Small intestine (tissue), 7 donors: ENCODE data around the gene HTR6. TPM values are rescaled to one million over a fixed set of nuclear protein-coding genes. Genes with fewer than 3 reads are reported as not detected.
"Not testable (repeated sequence)": the region's sequence is repeated elsewhere in the genome, so short reads cannot be mapped to it uniquely, and the experiment has no call there.

Experiments used
- DNase-seq, 2 donors: peaks; one replicate each; pipeline versions ENCODE4 v3.0.0 to v3.0.0-alpha.2; 2013
- FAIRE-seq: peaks from 2 replicates; lab custom pipeline; 2012; peaks lifted over from hg19 to GRCh38; lab: Jason Lieb, UNC
- H3K27ac ChIP-seq, 3 donors: one replicate each; pipeline ENCODE4 v1.5.1; 2013; ENCODE audit warnings: low read length in 2 of 3, mild to moderate bottlenecking in 2 of 3, control low read depth in 1 of 3, inconsistent platforms in 1 of 3, low read depth in 1 of 3, moderate library complexity in 1 of 3
- H3K27me3 ChIP-seq, 3 donors: one replicate each; pipeline ENCODE4 v1.6.1; 2013; ENCODE audit warnings: low read length in 3 of 3, inconsistent platforms in 1 of 3; ENCODE audit not compliant: control insufficient read depth in 3 of 3, insufficient read depth in 3 of 3
- H3K36me3 ChIP-seq, 3 donors: one replicate each; pipeline ENCODE4 v1.6.1; 2013; ENCODE audit warnings: low read length in 3 of 3, inconsistent platforms in 1 of 3, low read depth in 1 of 3, mild to moderate bottlenecking in 1 of 3, moderate library complexity in 1 of 3; ENCODE audit not compliant: control insufficient read depth in 3 of 3, insufficient read depth in 2 of 3
- H3K4me1 ChIP-seq, 3 donors: one replicate each; pipeline ENCODE4 v1.6.1; 2013; ENCODE audit warnings: low read length in 2 of 3, inconsistent platforms in 1 of 3, low read depth in 1 of 3, mild to moderate bottlenecking in 1 of 3, moderate library complexity in 1 of 3; ENCODE audit not compliant: control insufficient read depth in 3 of 3, insufficient read depth in 2 of 3
- H3K4me3 ChIP-seq, 3 donors: one replicate each; pipeline ENCODE4 v1.5.1; 2013; ENCODE audit warnings: low read length in 3 of 3, control low read depth in 1 of 3, inconsistent platforms in 1 of 3, low read depth in 1 of 3, mild to moderate bottlenecking in 1 of 3, moderate library complexity in 1 of 3
- H3K9me3 ChIP-seq, 2 donors: one replicate each; pipeline ENCODE4 v1.6.1; 2013; ENCODE audit warnings: low read depth in 1 of 2, low read length in 1 of 2; ENCODE audit not compliant: control insufficient read depth in 2 of 2, insufficient read depth in 1 of 2
- WGBS, 3 donors: extraction: QIAGEN DNeasy Blood & Tissue Kit; methylation state at CpG; one replicate each; pipeline ENCODE4 v1.1.7; 2013; 5-methylcytosine and 5-hydroxymethylcytosine counted together
- polyA plus RNA-seq, 4 donors: library from polyadenylated mRNA; stranded (reverse) in 3 of 4; unstranded in 1 of 4; fragments of 200-250 nt in 3 of 4; fragments of 120-200 nt in 1 of 4; gene quantifications; one replicate each; pipeline versions ENCODE4 v1.2.1 to v1.2.3, GENCODE V29; 2013
- donor health status: healthy with polysubstance abuse.
- donor health status: control.
- donor health status: control.
- donor health status: Bipolar disorder and iron deficiency.
- donor health status: healthy.

The HTR6 gene
- polyA plus RNA-seq, 4 donors = 0.01 to 0.03 TPM; not detected in 2

DNA sequence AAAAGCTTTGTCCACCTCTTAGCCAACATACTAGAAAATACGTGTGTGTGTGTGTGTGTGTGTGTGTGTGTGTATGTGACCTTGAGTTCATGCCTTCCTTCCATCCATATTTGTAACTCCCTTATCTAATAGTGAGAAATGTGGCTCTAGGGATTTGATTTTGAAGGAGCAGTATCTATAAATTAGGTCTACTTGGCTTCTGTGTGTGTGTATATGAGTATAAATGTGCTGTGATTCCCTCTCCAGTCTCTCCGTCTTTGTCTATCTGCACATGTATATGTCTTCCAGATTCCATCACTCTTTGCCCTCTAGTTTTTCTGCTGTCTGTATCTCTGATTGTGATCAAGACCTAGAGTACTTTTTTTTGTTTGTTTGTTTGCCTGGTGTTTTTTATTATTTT, 32.5 kb upstream of the HTR6 start:
- peaks cover 5 to 16% (median 5%) of the 10 kb centered on the region in 3 donors for H3K36me3 ChIP-seq
- no peaks in the 10 kb centered on the region for H3K9me3 ChIP-seq
- H3K4me1 ChIP-seq = no peaks in the 10 kb centered on the region
- no peak overlapping the region for H3K27ac ChIP-seq
- DNase-seq (no peak), FAIRE-seq (no peak)
- 86 to 94% (median 89%) methylated on average over 2 of the region's 2 CpGs for WGBS, 3 donors
- no peaks in the 10 kb centered on the region for H3K27me3 ChIP-seq
- H3K4me3 ChIP-seq = no peak overlapping the region

DNA sequence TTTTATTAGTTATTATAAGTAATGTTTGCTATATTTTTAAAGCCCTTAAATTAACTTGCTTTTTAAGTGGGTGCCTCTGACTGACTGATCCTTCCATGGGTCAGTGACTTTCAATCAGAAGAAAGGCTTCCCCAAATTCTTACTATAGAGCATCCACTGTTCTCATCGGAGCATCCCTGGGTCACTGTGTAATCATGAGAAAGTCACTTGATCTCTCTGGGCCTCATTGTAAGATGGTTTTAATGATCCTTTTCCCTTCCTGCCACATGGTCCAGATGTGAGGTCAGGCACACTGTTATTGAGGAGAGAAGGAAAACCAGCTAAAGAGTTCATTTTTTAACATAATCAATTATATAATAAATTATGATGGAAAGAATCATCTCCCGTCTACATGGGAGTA, 31.6 kb upstream of the HTR6 start:
- DNase-seq = no peak
- no peak for FAIRE-seq
- Histone ChIP-seq H3K27me3 (no peaks in the 10 kb centered on the region), H3K27ac (no peak overlapping the region), H3K4me1 (no peaks in the 10 kb centered on the region), H3K9me3 (no peaks in the 10 kb centered on the region), H3K4me3 (no peak overlapping the region), H3K36me3 (peaks cover 0 to 7% (median 0%) of the 10 kb centered on the region in 3 donors)
- 93 to 96% (median 93%) methylated on average over 2 of the region's 2 CpGs for WGBS, 3 donors

DNA sequence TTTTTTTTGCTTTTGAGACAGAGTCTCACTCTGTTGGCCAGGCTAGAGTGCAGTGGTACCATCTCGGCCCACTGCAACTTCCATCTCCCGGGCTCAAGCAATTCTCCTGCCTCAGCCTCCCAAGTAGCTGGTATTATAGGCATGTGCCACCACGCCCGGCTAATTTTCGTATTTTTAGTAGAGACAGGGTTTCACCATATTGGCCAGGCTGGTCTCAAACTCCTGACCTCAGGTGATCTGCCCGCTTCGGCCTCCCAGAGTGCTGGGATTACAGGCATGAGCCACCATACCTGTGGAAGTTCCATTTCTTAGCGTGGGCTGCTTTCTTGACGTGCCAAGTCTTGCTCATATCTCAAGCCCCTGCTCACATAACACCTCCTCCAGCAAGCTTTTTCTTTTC, 29.6 kb upstream of the HTR6 start:
- not testable (repeated sequence) for DNase-seq, FAIRE-seq, H3K4me1 ChIP-seq, H3K27ac ChIP-seq, H3K4me3 ChIP-seq, H3K27me3 ChIP-seq, H3K9me3 ChIP-seq, H3K36me3 ChIP-seq
- WGBS, 3 donors = 92 to 97% (median 96%) methylated on average over 9 of the region's 9 CpGs

DNA sequence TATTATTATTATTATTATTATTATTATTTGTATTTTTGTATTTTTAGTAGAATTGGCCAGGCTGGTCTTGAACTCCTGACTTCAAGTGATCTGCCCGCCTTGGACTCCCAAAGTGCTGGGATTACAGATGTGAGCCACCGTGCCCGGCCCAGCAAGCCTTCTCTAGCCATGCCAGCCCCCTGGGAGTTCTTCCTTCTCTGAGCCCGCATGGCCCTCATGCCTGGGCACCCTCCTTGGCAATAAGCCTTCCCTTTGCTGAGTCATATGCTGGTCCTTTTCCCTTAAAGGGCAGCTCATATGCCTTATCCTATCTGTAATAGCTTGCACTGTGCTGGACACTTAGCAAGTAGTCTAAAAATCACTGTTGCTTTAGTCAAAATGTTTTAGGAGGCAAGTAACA, 29.0 kb upstream of the HTR6 start:
- Histone ChIP-seq H3K27me3 (no peaks in the 10 kb centered on the region), H3K9me3 (no peaks in the 10 kb centered on the region), H3K4me1 (peaks cover 0 to 7% (median 0%) of the 10 kb centered on the region in 3 donors), H3K27ac (no peak overlapping the region), H3K4me3 (no peak overlapping the region), H3K36me3 (no peaks in the 10 kb centered on the region)
- whole genome bisulfite sequencing, 3 donors = 92 to 94% (median 94%) methylated on average over 4 of the region's 4 CpGs
- DNase-seq (no peak), FAIRE-seq (no peak)

DNA sequence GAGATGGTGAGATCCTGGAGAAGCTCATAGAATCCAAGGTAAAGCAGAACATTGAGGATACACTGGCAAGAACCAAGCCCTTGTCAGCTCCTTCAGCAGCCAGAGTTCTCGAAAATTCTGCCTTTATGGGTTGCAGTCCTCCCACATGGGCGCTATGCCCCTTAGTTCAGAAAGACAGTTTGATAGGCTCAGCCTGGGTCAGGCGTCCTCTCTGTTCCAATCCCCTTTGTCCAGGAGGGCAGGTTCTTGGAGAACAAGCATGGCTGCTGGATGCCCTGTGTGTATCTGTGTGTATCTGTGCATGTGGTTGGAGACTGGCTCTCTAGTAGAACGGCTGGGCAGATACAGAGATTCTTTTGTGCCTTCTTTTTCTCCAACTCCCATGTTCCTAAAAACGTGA, 28.6 kb upstream of the HTR6 start:
- Histone ChIP-seq H3K4me3 (no peak overlapping the region), H3K9me3 (no peaks in the 10 kb centered on the region), H3K27ac (no peak overlapping the region), H3K4me1 (peaks cover 0 to 10% (median 0%) of the 10 kb centered on the region in 3 donors), H3K36me3 (no peaks in the 10 kb centered on the region), H3K27me3 (no peaks in the 10 kb centered on the region)
- DNase-seq = no peak
- 88 to 93% (median 91%) methylated on average over 5 of the region's 5 CpGs for WGBS, 3 donors
- FAIRE-seq = no peak

DNA sequence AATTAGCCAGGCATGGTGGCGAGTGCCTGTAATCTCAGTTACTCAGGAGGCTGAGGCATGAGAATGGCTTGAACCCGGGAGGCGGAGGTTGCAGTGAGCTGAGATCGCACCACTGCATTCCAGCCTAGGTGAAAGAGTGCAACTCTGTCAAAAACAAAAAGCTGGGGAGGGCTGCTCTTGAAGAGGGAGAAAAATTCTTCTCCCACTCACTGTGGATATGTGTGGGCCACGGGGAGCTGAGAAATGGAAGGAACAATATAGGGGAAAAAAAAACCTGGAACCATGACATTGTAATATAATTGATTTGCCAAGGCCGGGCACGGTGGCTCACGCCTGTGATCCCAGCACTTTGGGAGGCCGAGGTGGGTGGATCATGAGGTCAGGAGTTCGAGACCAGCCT, 27.9 kb upstream of the HTR6 start:
- not testable (repeated sequence) for FAIRE-seq, DNase-seq, H3K36me3 ChIP-seq, H3K9me3 ChIP-seq, H3K4me1 ChIP-seq, H3K27me3 ChIP-seq, H3K4me3 ChIP-seq, H3K27ac ChIP-seq
- 91 to 94% (median 93%) methylated on average over 10 of the region's 10 CpGs for WGBS, 3 donors

DNA sequence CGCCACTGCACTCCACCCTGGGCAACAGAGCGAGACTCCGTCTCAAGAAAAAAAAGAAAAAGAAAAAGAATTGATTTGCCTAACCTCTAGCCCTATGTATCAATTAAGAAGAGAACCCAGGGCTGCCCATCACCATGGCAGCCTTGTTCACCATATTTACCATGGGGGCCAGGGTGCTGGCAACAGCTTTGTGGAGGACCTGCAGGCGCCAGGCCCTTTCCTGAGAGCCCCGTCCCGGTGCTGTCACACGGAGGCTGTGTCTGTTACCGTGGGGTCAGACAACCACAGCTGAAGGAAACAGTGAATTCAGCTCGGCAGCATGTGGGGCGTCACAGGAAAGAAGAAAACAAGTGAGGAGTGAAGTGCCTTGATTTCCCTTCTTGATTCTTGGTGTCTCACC, 27.1 kb upstream of the HTR6 start:
- Histone ChIP-seq H3K4me3 (no peak overlapping the region), H3K27ac (no peak overlapping the region), H3K27me3 (no peaks in the 10 kb centered on the region), H3K4me1 (peaks cover 0 to 10% (median 0%) of the 10 kb centered on the region in 3 donors), H3K9me3 (no peaks in the 10 kb centered on the region), H3K36me3 (no peaks in the 10 kb centered on the region)
- DNase-seq (no peak), FAIRE-seq (no peak)
- 82 to 94% (median 88%) methylated on average over 9 to 10 of the region's 10 CpGs for WGBS, 3 donors

DNA sequence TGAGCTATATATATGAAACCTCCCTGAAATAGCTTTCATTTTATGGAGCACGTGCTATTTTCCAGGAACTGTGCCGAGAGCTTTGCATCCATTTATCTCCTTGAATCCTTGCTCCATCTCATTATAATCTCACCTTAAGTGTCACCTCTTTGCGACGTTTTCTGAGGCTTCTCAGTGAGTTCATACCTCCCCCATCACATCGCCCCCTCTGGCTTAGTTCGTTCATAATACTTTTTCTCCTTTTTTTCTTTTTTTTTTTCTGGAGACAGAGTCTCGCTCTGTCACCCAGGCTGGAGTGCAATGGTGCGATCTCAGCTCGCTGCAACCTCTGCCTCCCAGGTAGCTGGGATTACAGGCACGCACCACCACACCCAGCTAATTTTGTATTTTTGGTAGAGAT, 25.4 kb upstream of the HTR6 start:
- not testable (repeated sequence) for H3K9me3 ChIP-seq, H3K4me3 ChIP-seq, FAIRE-seq, DNase-seq, H3K36me3 ChIP-seq, H3K27ac ChIP-seq
- H3K27me3 ChIP-seq = peaks cover 0 to 12% (median 0%) of the 10 kb centered on the region in 3 donors
- H3K4me1 ChIP-seq = peaks cover 0 to 16% (median 0%) of the 10 kb centered on the region in 3 donors
- WGBS, 3 donors = 72 to 77% (median 76%) methylated on average over 10 of the region's 10 CpGs

DNA sequence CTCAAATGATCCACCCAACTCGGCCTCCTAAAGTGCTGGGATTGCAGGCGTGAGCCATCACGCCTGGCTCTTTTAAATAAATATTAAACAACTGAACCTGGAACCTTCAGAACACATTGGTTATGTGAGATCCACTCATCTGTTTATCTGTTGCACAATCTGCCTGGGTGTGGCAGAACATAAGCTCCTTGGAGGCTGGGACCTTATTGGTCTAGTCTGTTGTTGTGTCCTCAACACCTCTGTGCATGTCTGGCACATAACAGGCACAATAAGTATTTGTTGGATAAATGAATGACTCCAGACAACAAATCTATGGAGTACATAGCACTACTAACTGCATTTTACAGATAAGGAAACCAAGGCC, 24.7 kb upstream of the HTR6 start:
- FAIRE-seq = no peak
- Histone ChIP-seq H3K4me3 (no peak overlapping the region), H3K36me3 (no peaks in the 10 kb centered on the region), H3K27me3 (peaks cover 0 to 12% (median 0%) of the 10 kb centered on the region in 3 donors), H3K9me3 (no peaks in the 10 kb centered on the region), H3K27ac (peak overlapping the region in 2 of 3 donors; percentile 80 to 83), H3K4me1 (peaks cover 0 to 16% (median 0%) of the 10 kb centered on the region in 3 donors)
- WGBS, 3 donors = 19 to 64% (median 49%) methylated on average over 3 of the region's 3 CpGs
- DNase-seq = peak; percentile 43 to 95
